Measurements from ENCODE around the gene PHLDA1. TPM values are rescaled to one million over a fixed set of nuclear protein-coding genes. Genes with fewer than 3 reads are reported as not detected.

Gene PHLDA1
- total RNA-seq, 2 experiments from 2014 or later, result 36.8 to 95.6 TPM

- Mint-ChIP-seq H3K9me3 (ENCODE audit: low read depth) (no peaks in the 10 kb centered on the region), H3K4me3 (no peak overlapping the region), H3K27me3 (no peaks in the 10 kb centered on the region), H3K36me3 (peaks cover 57% of the 10 kb centered on the region), H3K4me1 (peaks cover 8% of the 10 kb centered on the region), H3K27ac (no peak overlapping the region)
- CTCF ChIA-PET, result interaction anchor here (1.2 to 1.4 kb wide), 2 partner anchors 103 to 721 kb away, joined by 3 to 4 read pairs; partner anchors contain the start of gene GLIPR1L1
- DNase-seq (no peak), ATAC-seq (no peak)
These were observed 23.8 kb upstream of the PHLDA1 start for GRCh38 chr12:76055393-76055792.

GRCh38 chr12:76049575-76050251 lies 18.1 kb upstream of the PHLDA1 start:
- DNase-seq (no peak), ATAC-seq (no peak)
- H3K4me3 Mint-ChIP-seq, result no peak overlapping the region
- H3K27ac Mint-ChIP-seq, result no peak overlapping the region
- H3K9me3 Mint-ChIP-seq (ENCODE audit: low read depth), result no peaks in the 10 kb centered on the region
- CTCF ChIA-PET, result interaction anchor here (3.1 kb wide), 1 partner anchor 12 kb away, joined by 13 read pairs; no protein-coding TSS in a partner anchor
- H3K4me1 Mint-ChIP-seq, result peaks cover 11% of the 10 kb centered on the region
- H3K27me3 Mint-ChIP-seq, result no peaks in the 10 kb centered on the region
- peaks cover 49% of the 10 kb centered on the region for H3K36me3 Mint-ChIP-seq

- Mint-ChIP-seq H3K9me3 (ENCODE audit: low read depth) (no peaks in the 10 kb centered on the region), H3K4me1 (peaks cover 11% of the 10 kb centered on the region), H3K4me3 (no peak overlapping the region), H3K36me3 (peaks cover 43% of the 10 kb centered on the region), H3K27ac (no peak overlapping the region), H3K27me3 (no peaks in the 10 kb centered on the region)
- DNase-seq (no peak), ATAC-seq (no peak)
- CTCF ChIA-PET, result interaction anchor here (0.9 to 3.1 kb wide), 7 partner anchors 9 to 522 kb away, joined by 3 to 13 read pairs (median 3); no protein-coding TSS in a partner anchor
These were observed 16.2 kb upstream of the PHLDA1 start for GRCh38 chr12:76047742-76048141.

GRCh38 chr12:76047060-76047459 lies 15.5 kb upstream of the PHLDA1 start:
- Mint-ChIP-seq H3K4me1 (peaks cover 11% of the 10 kb centered on the region), H3K4me3 (no peak overlapping the region), H3K27me3 (no peaks in the 10 kb centered on the region), H3K36me3 (peaks cover 38% of the 10 kb centered on the region), H3K27ac (peak overlapping the region; percentile 29), H3K9me3 (ENCODE audit: low read depth) (no peaks in the 10 kb centered on the region)
- ATAC-seq (no peak), DNase-seq (no peak)
- CTCF ChIA-PET, result interaction anchor here (0.6 to 1.7 kb wide), 4 partner anchors 8 to 522 kb away, joined by 3 to 4 read pairs (median 3); no protein-coding TSS in a partner anchor

GRCh38 chr12:76043377-76043776 lies 11.8 kb upstream of the PHLDA1 start:
- CTCF ChIA-PET, result interaction anchor here (1.0 to 1.1 kb wide), 2 partner anchors 33 to 227 kb away, joined by 3 read pairs; no protein-coding TSS in a partner anchor
- Mint-ChIP-seq H3K4me1 (peaks cover 3% of the 10 kb centered on the region), H3K36me3 (peaks cover 16% of the 10 kb centered on the region), H3K27me3 (no peaks in the 10 kb centered on the region), H3K4me3 (no peak overlapping the region), H3K27ac (no peak overlapping the region), H3K9me3 (ENCODE audit: low read depth) (no peaks in the 10 kb centered on the region)
- DNase-seq, result no peak
- ATAC-seq, result no peak

- ATAC-seq (no peak), DNase-seq (no peak)
- Mint-ChIP-seq H3K9me3 (ENCODE audit: low read depth) (no peaks in the 10 kb centered on the region), H3K27me3 (no peaks in the 10 kb centered on the region), H3K27ac (no peak overlapping the region), H3K36me3 (peaks cover 13% of the 10 kb centered on the region), H3K4me1 (peaks cover 7% of the 10 kb centered on the region), H3K4me3 (no peak overlapping the region)
- CTCF ChIA-PET, result interaction anchor here (1.0 to 1.1 kb wide), 2 partner anchors 34 to 40 kb away, joined by 3 read pairs; no protein-coding TSS in a partner anchor
These were observed 10.6 kb upstream of the PHLDA1 start for GRCh38 chr12:76042147-76042546.

GRCh38 chr12:76041406-76041805 lies 9.8 kb upstream of the PHLDA1 start:
- peaks cover 10% of the 10 kb centered on the region for H3K4me1 Mint-ChIP-seq
- no peak overlapping the region for H3K27ac Mint-ChIP-seq
- H3K4me3 Mint-ChIP-seq, result no peak overlapping the region
- H3K9me3 Mint-ChIP-seq (ENCODE audit: low read depth), result no peaks in the 10 kb centered on the region
- no peak for ATAC-seq
- CTCF ChIA-PET, result interaction anchor here (1.0 kb wide), 1 partner anchor 41 kb away, joined by 3 read pairs; no protein-coding TSS in a partner anchor
- DNase-seq, result no peak
- H3K36me3 Mint-ChIP-seq, result peaks cover 8% of the 10 kb centered on the region
- H3K27me3 Mint-ChIP-seq, result no peaks in the 10 kb centered on the region

- ATAC-seq (no peak), DNase-seq (no peak)
- H3K4me1 Mint-ChIP-seq, result peaks cover 15% of the 10 kb centered on the region
- CTCF ChIA-PET, result interaction anchor here (0.6 to 1.0 kb wide), 2 partner anchors 9 to 243 kb away, joined by 4 to 7 read pairs; partner anchors contain the start of gene PHLDA1
- H3K27ac Mint-ChIP-seq, result no peak overlapping the region
- peaks cover 10% of the 10 kb centered on the region for H3K36me3 Mint-ChIP-seq
- H3K4me3 Mint-ChIP-seq, result no peak overlapping the region
- no peaks in the 10 kb centered on the region for H3K27me3 Mint-ChIP-seq
- no peaks in the 10 kb centered on the region for H3K9me3 Mint-ChIP-seq (ENCODE audit: low read depth)
These were observed 8.9 kb upstream of the PHLDA1 start for GRCh38 chr12:76040461-76040860.

- Mint-ChIP-seq H3K9me3 (ENCODE audit: low read depth) (no peaks in the 10 kb centered on the region), H3K27ac (no peak overlapping the region), H3K27me3 (no peaks in the 10 kb centered on the region), H3K4me1 (peaks cover 30% of the 10 kb centered on the region), H3K36me3 (peaks cover 3% of the 10 kb centered on the region), H3K4me3 (no peak overlapping the region)
- ATAC-seq (no peak), DNase-seq (no peak)
- CTCF ChIA-PET, result interaction anchor here (1.2 to 4.5 kb wide), 6 partner anchors 10 to 554 kb away, joined by 3 to 33 read pairs (median 14); no protein-coding TSS in a partner anchor
These were observed 6.6 kb upstream of the PHLDA1 start for GRCh38 chr12:76038176-76038575.

GRCh38 chr12:76037130-76038103 lies 5.8 kb upstream of the PHLDA1 start:
- CTCF ChIA-PET, result interaction anchor here (0.6 to 4.5 kb wide), 22 partner anchors 10 to 646 kb away, joined by 3 to 33 read pairs (median 4); partner anchors contain the start of genes GLIPR1 and KRR1
- H3K27me3 Mint-ChIP-seq, result no peaks in the 10 kb centered on the region
- peaks cover 36% of the 10 kb centered on the region for H3K4me1 Mint-ChIP-seq
- no peak overlapping the region for H3K4me3 Mint-ChIP-seq
- ATAC-seq (peak; percentile 79), DNase-seq (peak; percentile 55)
- H3K36me3 Mint-ChIP-seq, result peaks cover 6% of the 10 kb centered on the region
- no peaks in the 10 kb centered on the region for H3K9me3 Mint-ChIP-seq (ENCODE audit: low read depth)
- no peak overlapping the region for H3K27ac Mint-ChIP-seq

GRCh38 chr12:76035045-76035444 lies 3.5 kb upstream of the PHLDA1 start:
- no peak for ATAC-seq
- Mint-ChIP-seq H3K9me3 (ENCODE audit: low read depth) (no peaks in the 10 kb centered on the region), H3K4me3 (no peak overlapping the region), H3K4me1 (peaks cover 45% of the 10 kb centered on the region), H3K36me3 (peaks cover 13% of the 10 kb centered on the region), H3K27ac (no peak overlapping the region), H3K27me3 (peaks cover 4% of the 10 kb centered on the region)
- DNase-seq, result peak; percentile 51
- CTCF ChIA-PET, result interaction anchor here (1.1 to 7.9 kb wide), 4 partner anchors 14 to 508 kb away, joined by 3 to 86 read pairs (median 18); no protein-coding TSS in a partner anchor

GRCh38 chr12:76033081-76034011 lies 1.8 kb upstream of the PHLDA1 start:
- H3K4me3 Mint-ChIP-seq, result peak overlapping the region; percentile 89
- CTCF ChIA-PET, result interaction anchor here (0.9 to 7.9 kb wide), 9 partner anchors 12 to 553 kb away, joined by 3 to 86 read pairs (median 6); no protein-coding TSS in a partner anchor
- peaks cover 29% of the 10 kb centered on the region for H3K36me3 Mint-ChIP-seq
- DNase-seq (no peak), ATAC-seq (no peak)
- no peak overlapping the region for H3K27ac Mint-ChIP-seq
- H3K9me3 Mint-ChIP-seq (ENCODE audit: low read depth), result no peaks in the 10 kb centered on the region
- peaks cover 55% of the 10 kb centered on the region for H3K4me1 Mint-ChIP-seq
- peaks cover 4% of the 10 kb centered on the region for H3K27me3 Mint-ChIP-seq

Measured in activated CD8-positive, alpha-beta memory T cell treated with anti-CD3 and anti-CD28 coated beads, Interleukin-2, amount 10 ng/mL, durations not matched to agents 7 days and 5 days (primary cell).